HS-5 (cell line): ENCODE results near the gene CCDC92B.
"Not testable (repeated sequence)": the region's sequence is repeated elsewhere in the genome, so short reads cannot be mapped to it uniquely, and the experiment has no call there.

ENCODE experiments used
- DNase-seq: peaks from one replicate; pipeline ENCODE4 v3.0.0-alpha.2; 2012; ENCODE audit warnings: low read depth

The CCDC92B gene

DNA sequence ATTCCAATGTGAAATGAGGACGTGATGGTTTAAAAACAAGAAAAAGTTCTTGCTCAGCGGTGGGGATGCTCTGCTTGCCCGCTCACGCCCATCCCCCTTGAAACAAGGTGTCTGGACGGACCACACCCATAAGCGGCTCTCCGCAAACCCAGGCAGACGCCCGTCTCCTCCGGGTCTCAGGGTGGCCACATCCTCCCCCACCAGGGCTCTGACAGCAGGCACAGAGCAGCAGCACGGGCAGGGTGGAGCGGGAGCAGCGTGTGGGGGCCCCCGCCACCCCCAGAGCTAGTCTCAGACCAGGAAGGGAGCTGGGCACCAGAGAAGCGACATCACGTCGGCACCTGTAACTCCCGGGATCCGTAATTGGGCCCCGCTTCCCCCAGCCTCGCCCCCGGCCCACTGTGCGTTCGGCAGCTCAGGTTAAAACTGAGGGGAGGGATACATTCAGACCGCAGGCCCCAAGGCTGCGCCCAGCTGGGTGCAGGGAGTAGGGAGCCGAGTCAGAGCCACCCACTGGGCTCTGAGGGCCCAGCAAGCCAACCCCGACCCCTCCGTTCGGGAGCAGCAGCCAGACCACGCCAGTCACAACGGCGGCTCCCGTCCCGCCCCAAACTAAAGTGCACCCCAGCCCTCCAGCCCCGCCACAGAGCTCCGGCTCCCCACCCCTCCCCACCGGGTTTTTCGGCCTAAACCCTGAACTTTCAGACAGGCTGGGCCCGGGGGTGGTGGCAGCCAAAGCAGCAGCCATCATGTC, 59.9 kb downstream of the CCDC92B start:
- no peak for DNase-seq

DNA sequence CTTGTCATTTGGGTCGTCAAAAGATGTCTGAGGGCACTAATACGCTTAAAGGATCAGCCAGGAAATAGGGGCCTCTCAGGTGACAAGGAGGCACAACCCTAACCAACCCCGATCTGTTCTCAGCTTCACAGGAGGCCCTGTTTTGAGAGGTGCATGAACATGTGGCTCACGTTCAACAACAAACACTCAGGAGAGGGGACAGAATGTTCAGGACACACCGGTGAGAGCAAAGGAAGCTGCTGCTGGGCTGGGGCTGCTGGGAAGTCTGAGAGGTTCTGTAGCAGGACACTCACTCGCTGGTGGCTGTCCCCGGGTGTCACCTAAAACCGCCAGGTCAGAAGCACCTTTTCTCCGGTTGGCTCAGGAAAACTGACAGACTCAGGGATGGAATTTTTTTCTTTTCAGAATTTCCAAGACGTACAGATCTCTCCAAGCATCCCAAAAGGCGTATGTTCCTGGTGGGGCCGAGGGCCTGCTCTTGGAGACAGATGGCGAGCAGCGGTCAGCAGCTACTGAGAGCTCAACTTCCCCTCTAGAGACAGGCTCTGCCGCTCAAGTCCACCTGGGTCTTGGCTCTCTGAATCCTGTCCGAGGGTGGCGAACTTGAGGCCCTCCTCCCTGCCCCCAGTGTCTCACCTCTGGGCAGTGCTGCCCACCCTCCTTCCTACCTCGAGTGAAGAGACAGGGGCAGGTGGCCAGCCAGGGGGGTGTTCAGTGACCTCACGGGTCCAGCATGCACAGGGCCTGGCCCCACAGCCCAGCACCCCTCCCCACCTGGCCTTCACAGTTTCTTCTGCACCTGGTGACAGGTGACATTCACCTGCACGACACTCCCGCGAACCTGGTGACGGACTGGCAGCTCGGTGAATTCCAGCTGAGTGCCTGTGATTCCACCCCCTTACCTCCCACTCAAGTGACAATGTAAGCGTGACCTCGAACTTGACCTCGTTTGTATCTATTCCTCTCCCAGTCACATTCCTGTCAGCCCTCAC, 60.8 kb downstream of the CCDC92B start:
- DNase-seq = no peak

DNA sequence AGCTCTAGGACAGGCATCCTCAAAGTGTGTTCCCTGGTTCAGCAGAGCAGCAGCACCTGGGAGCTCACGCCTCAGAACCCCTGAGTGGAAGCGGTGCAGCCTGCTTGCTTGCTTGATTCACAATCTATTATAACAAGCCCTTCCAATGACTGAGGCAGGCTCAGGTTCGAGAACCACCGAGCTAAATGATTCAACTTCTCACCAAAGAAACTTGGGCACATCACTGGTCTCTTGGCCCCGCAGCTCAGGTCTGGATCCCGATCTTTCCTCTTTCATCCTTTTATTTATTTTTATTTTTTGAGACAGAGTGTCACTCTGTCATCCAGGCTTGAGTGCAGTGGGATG, 62.4 kb downstream of the CCDC92B start:
- DNase-seq = no peak

DNA sequence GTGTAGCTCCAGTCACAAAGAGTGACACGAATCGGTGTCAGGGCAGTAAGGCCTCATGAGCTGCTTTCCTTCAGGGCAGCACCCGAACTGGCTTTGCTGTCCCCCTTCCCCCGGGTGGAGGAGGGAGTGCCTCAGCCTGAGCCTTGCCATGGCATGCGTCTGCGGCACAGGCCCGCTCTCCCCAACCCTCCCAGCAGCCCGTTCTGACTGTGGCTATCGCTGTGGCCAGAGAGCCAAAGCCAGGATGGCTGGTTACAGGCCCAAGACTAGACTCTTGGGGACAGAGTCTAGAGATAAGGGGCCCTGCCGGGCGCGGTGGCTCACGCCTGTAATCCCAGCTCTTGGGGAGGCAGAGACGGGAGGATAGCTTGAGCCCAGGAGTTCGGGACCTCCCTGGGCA, 63.8 kb downstream of the CCDC92B start:
- DNase-seq = no peak

- DNase-seq = no peak
Observed at GRCh38 chr17:2684549-2684948, 64.9 kb downstream of the CCDC92B start.

GRCh38 chr17:2683912-2684311, 65.5 kb downstream of the CCDC92B start:
- no peak for DNase-seq

GRCh38 chr17:2682176-2682938, 67.1 kb downstream of the CCDC92B start:
- DNase-seq = no peak

DNA sequence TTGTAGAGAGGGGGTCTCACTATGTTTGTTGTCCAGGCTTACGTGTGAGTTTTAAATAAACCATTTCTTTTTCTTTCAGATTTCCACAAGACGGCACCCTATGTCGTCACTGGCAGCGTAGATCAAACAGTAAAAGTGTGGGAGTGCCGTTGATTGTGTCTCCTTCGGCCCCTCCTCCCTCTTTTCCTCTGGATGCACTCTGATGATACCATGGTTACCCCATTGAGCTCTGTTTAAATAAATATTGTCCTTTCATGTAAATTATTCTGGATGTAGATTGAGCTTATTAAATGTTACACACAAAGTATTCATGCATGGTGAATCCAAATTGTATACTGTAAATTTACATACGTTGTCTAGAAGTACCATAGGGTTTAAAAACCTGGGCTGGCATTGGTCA, 67.8 kb downstream of the CCDC92B start:
- no peak for DNase-seq

GRCh38 chr17:2680961-2681360, 68.5 kb downstream of the CCDC92B start:
- DNase-seq = no peak

- not testable (repeated sequence) for DNase-seq
Observed at GRCh38 chr17:2679247-2679646, 70.2 kb downstream of the CCDC92B start.
